Esophagus (tissue), 2 donors: ENCODE data around the gene ELL. TPM values are rescaled to one million over a fixed set of nuclear protein-coding genes. Genes with fewer than 3 reads are reported as not detected.
A peak's percentile ranks its signal among the peaks of the same experiment; 100 is the strongest.

Experiments
- H3K27ac ChIP-seq, 2 donors: one replicate each; pipeline ENCODE4 v1.5.1; 2013; ENCODE audit warnings: low read depth in 2 of 2, mild to moderate bottlenecking in 2 of 2, inconsistent platforms in 1 of 2, low read length in 1 of 2, moderate library complexity in 1 of 2
- H3K27me3 ChIP-seq, 2 donors: one replicate each; pipeline ENCODE4 v1.6.1; 2013; ENCODE audit warnings: low read length in 2 of 2, control low read depth in 1 of 2, mild to moderate bottlenecking in 1 of 2; ENCODE audit not compliant: insufficient read depth in 2 of 2, control insufficient read depth in 1 of 2
- H3K36me3 ChIP-seq, 2 donors: one replicate each; pipeline ENCODE4 v1.6.1; 2013; ENCODE audit warnings: low read length in 1 of 2; ENCODE audit not compliant: control insufficient read depth in 2 of 2, insufficient read depth in 2 of 2
- H3K4me1 ChIP-seq, 2 donors: one replicate each; pipeline ENCODE4 v1.6.1; 2013; ENCODE audit warnings: low read length in 1 of 2; ENCODE audit not compliant: control insufficient read depth in 2 of 2, insufficient read depth in 2 of 2
- H3K4me3 ChIP-seq, 2 donors: one replicate each; pipeline ENCODE4 v1.5.1; 2013; ENCODE audit warnings: low read length in 2 of 2, mild to moderate bottlenecking in 2 of 2, low read depth in 1 of 2, moderate library complexity in 1 of 2
- H3K9me3 ChIP-seq, 2 donors: one replicate each; pipeline ENCODE4 v1.6.1; 2013; ENCODE audit warnings: mild to moderate bottlenecking in 2 of 2, low read depth in 1 of 2, low read length in 1 of 2, moderate library complexity in 1 of 2; ENCODE audit not compliant: control insufficient read depth in 2 of 2, insufficient read depth in 1 of 2
- WGBS, 2 donors: extraction: QIAGEN DNeasy Blood & Tissue Kit; methylation state at CpG; one replicate each; pipeline ENCODE4 v1.1.7; 2013; 5-methylcytosine and 5-hydroxymethylcytosine counted together
- polyA plus RNA-seq, 2 donors: library from polyadenylated mRNA; stranded (reverse); fragments of 200-250 nt; gene quantifications; one replicate each; pipeline ENCODE4 v1.2.3, GENCODE V29; 2013
- donor health status: healthy with polysubstance abuse.
- donor health status: Bipolar disorder and iron deficiency.

The ELL gene
- polyA plus RNA-seq, 2 donors, result 7.1 to 9.1 TPM

DNA sequence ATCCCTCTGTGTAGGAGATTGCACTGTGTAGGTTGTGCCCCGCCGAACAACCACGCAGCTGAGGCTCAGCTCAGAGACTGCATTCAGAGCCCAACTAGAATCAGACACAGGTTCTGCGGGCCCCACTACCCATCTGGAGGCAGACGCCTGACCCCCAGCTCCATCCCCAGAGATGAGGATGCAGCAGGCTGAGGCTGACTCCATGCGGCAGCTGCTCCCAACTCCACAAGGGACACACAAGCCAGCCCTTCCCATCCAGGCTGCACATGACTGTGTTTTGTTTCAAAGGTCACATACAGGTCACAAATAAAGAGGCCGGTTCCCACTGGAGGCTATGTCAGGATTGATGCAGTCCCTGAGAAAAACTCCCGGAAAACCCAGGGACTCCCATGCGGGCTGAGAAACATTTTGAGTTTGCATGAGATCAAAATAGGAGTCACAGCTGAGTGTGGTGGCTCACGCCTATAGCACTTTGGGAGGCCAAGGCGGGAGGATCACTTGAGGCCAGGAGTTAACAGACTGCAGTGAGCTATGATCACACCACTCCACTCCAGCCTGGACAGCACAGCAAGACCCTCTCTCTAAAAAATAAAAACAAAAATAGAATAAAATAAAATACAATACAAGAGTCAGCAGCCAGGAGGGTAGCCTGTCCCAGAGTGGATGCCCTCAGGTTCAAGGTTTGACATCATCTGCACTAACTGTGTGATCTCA lies 14.0 kb downstream of the ELL start:
- Histone ChIP-seq H3K4me3 (no peak overlapping the region), H3K27ac (peak overlapping the region in 1 of 2 donors; percentile 13)

DNA sequence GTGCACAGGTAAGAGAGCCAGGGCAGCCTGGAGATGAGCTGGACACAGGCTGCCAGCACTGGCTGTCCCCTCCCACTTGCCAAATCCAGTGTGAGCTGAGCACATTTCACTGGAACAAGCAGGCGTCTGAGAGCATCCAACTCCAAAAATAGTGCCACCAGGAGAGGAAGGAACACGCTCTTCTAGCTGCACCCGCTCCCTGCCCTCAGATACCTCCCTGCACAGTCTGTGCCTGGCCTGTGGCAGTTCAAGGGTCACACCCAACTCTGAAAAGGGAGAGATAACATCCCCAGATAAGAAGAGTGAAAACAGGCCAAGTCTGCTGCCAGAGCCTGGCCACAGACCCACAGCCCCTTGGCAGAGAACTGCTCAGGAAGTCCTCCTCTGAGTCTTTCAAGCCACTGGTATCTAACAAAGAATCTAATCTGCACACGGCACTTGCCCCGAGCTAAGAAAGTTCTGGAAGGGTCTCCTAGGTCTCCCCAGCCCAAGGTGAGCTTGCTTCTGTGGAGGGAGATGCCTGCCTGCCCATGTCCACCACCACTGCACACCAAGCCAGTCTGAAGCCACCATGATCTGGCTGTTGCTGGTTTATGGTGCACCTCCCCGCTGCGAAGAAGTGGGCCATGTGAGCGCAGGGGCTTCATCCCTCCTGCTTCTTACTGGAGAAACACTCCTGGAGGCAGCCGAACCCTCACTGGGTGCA lies 14.7 kb downstream of the ELL start:
- WGBS, 2 donors, result 60 to 62% methylated on average over 9 of the region's 9 CpGs
- Histone ChIP-seq H3K36me3 (no peaks in the 10 kb centered on the region), H3K27me3 (no peaks in the 10 kb centered on the region), H3K4me3 (no peak overlapping the region), H3K27ac (peak overlapping the region; percentile 34 to 43), H3K4me1 (peaks cover 26 to 47% of the 10 kb centered on the region in 2 donors), H3K9me3 (no peaks in the 10 kb centered on the region)

More for the DNA sequence above, 14.0 kb downstream of the ELL start:
- Histone ChIP-seq H3K4me1 (peaks cover 26 to 43% of the 10 kb centered on the region in 2 donors), H3K9me3 (no peaks in the 10 kb centered on the region), H3K36me3 (no peaks in the 10 kb centered on the region), H3K27me3 (no peaks in the 10 kb centered on the region)
- WGBS, 2 donors, result 70 to 71% methylated on average over 11 of the region's 11 CpGs

- H3K4me3 ChIP-seq, result no peak overlapping the region
- no peaks in the 10 kb centered on the region for H3K9me3 ChIP-seq
- H3K4me1 ChIP-seq, result peaks cover 30 to 53% of the 10 kb centered on the region in 2 donors
- no peaks in the 10 kb centered on the region for H3K27me3 ChIP-seq
- 73% methylated on average over 19 of the region's 19 CpGs for WGBS, 2 donors
- peak overlapping the region; percentile 42 to 43 for H3K27ac ChIP-seq
- H3K36me3 ChIP-seq, result no peaks in the 10 kb centered on the region
Measured at GRCh38 chr19:18506101-18506930, 15.6 kb downstream of the ELL start.

DNA sequence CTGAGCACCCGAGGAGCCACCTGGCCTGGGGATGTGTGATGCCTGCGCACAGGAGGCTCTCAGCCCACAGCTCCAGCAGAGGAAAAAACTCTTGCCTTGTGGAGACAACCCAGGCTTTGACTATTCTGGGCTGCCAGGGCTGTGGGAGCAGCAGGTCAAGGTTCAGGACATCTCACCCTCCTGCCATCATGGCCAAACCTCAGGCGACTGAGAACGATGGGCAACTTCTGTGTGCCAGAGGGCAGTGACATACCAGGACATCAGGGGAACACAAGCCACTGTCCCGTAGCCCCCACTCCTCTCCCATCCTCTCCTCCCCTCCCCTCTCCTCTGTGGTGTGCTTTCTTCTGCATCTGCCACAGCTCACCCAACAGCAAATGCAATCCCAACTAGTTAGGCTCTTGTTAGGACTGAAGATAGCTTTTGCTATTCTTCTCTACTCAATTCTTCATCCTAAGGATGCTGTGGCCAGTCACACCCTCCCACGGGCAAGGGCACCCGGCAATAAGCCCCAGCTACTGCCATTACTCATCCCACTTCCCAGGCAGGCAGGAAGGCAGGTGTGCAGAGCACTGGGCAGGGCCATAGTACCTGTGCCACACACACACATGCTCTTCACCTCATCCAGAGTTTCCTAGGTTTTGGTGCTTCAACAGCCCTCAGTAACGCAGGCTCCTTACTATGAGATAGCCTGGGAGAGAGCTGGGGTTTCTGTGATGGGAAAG lies 16.8 kb downstream of the ELL start:
- Histone ChIP-seq H3K27ac (no peak overlapping the region), H3K27me3 (no peaks in the 10 kb centered on the region), H3K4me3 (no peak overlapping the region), H3K36me3 (no peaks in the 10 kb centered on the region), H3K9me3 (no peaks in the 10 kb centered on the region), H3K4me1 (peaks cover 35 to 58% of the 10 kb centered on the region in 2 donors)
- WGBS, 2 donors, result 66 to 68% methylated on average over 8 of the region's 8 CpGs

- Histone ChIP-seq H3K4me1 (peaks cover 35 to 61% of the 10 kb centered on the region in 2 donors), H3K27ac (peak overlapping the region in 1 of 2 donors; percentile 19), H3K9me3 (no peaks in the 10 kb centered on the region), H3K36me3 (no peaks in the 10 kb centered on the region), H3K27me3 (no peaks in the 10 kb centered on the region), H3K4me3 (no peak overlapping the region)
- WGBS, 2 donors, result 60 to 68% methylated on average over 20 of the region's 20 CpGs
Measured at GRCh38 chr19:18503971-18504885, 17.6 kb downstream of the ELL start.

DNA sequence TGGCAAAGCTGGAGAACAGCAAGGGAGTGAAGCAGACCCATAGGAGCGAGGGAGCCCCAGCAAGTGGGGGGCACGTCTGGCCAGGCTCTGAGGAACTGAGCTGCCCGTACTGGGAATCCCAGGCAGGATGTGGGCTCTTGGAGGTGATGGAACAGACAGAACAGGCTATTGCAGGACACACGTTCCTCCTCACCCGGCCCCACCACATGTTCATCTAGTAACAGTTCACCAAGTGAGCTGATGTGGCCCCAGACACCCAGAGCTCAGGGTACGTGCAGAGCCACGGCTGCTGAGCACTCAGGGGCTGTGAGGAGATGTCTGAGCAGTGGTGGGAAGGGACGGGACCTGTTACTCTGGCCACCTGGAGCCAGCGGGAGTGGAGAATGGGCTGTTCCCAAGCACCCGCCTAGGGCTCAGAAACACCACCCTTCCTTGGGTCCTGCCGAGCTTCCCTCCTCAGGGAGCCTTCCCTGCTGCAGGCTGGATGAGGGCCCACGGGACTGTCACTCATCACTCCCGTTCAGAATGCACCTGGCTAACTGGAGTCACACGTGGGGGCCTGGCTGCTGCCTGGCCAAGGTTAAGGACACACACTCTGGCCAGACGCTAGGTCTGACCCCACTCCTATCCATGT lies 18.4 kb downstream of the ELL start:
- Histone ChIP-seq H3K27ac (peak overlapping the region in 1 of 2 donors; percentile 19), H3K4me1 (peaks cover 35 to 64% of the 10 kb centered on the region in 2 donors), H3K27me3 (no peaks in the 10 kb centered on the region), H3K9me3 (no peaks in the 10 kb centered on the region), H3K36me3 (no peaks in the 10 kb centered on the region), H3K4me3 (no peak overlapping the region)
- 64 to 67% methylated on average over 15 of the region's 15 CpGs for WGBS, 2 donors

- Histone ChIP-seq H3K27ac (no peak overlapping the region), H3K4me1 (peaks cover 34 to 65% of the 10 kb centered on the region in 2 donors), H3K4me3 (no peak overlapping the region), H3K36me3 (no peaks in the 10 kb centered on the region), H3K27me3 (no peaks in the 10 kb centered on the region), H3K9me3 (no peaks in the 10 kb centered on the region)
- WGBS, 2 donors, result 54 to 59% methylated on average over 17 of the region's 17 CpGs
Measured at GRCh38 chr19:18502638-18503294, 19.1 kb downstream of the ELL start.

DNA sequence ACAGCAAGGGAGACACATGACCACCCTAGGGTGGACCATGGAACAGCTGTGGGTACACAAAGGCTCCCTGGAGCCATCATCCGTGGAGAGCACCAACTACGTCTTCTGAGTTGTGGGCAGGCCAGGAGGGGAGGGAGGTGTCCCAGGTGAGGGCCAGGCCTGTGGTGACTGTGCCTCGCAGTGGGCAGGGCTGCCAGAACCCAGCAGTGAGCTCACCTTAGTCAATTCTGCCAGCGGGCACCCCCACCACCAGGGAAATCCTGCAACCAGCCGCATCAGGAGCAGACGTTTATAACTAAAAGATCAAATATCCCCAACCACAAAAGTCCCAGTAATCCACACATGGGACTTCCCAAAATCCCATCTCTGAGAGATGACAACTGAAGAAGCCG lies 19.6 kb downstream of the ELL start:
- Histone ChIP-seq H3K27ac (peak overlapping the region in 1 of 2 donors; percentile 44), H3K4me3 (no peak overlapping the region), H3K27me3 (no peaks in the 10 kb centered on the region), H3K36me3 (no peaks in the 10 kb centered on the region), H3K9me3 (no peaks in the 10 kb centered on the region), H3K4me1 (peaks cover 29 to 61% of the 10 kb centered on the region in 2 donors)
- WGBS, 2 donors, result 57 to 62% methylated on average over 7 of the region's 7 CpGs
